Right lobe of liver (tissue), 4 donors: ENCODE measurements around the gene PLXNB3.
"Not testable (repeated sequence)": the region's sequence is repeated elsewhere in the genome, so short reads cannot be mapped to it uniquely, and the experiment has no call there.

Experiments used
- CTCF ChIP-seq, 4 donors: fragments of 200-600 bp in 3 of 4; fragments of 450-650 bp in 1 of 4; IDR thresholded peaks; one replicate each; pipeline versions ENCODE4 v1.5.1 to v1.8.0; 2016 to 2022; ENCODE audit warnings: antibody characterized with exemption in 4 of 4, mild to moderate bottlenecking in 2 of 4
- POLR2A ChIP-seq: fragments of 450-650 bp; IDR thresholded peaks from one replicate; pipeline ENCODE4 v1.6.1; 2017; ENCODE audit warnings: antibody characterized with exemption, mild to moderate bottlenecking
- donor health status: DM: no; HTN: no; CAD: no.
- donor health status: DM: no; HTN: no; CAD: no.
- donor health status: DM: no; HTN: yes; CAD: no.

- TF ChIP-seq CTCF (IDR thresholded peaks at IDR 0.05); POLR2A: not testable (repeated sequence)
These were observed 20.4 kb upstream of the PLXNB3 start for GRCh38 chrX:153743468-153744209.
